HepG2 (cell line): ENCODE measurements around the gene SIRT7. TPM values are rescaled to one million over a fixed set of nuclear protein-coding genes. Genes with fewer than 3 reads are reported as not detected.

ENCODE experiments used
- ATAC-seq: fragments of 200-7000 bp; cut with Tn5 transposase; 3 replicates; pipeline ENCODE4 v1.9.1; 2020; ENCODE audit warnings: mild to moderate bottlenecking, moderate library complexity
- BruUV-seq: library from RNA; stranded (reverse); fragments of 400-500 nt; replicated peaks from 2 replicates; lab custom pipeline; 2021; lab: Mats Ljungman, UMichigan
- CTCF ChIA-PET: fragments of 300-600 bp; formaldehyde crosslinking; extraction: SDS; loops from one replicate; lab custom pipeline; 2021; ENCODE audit warnings: low total read pairs, inconsistent platforms, low intra/inter-chr PET ratio; lab: Yijun Ruan, JAX
- POLR2A ChIA-PET: fragments of 350-600 bp; sonication (Branson Sonifier 250); formaldehyde crosslinking; loops from one replicate; lab custom pipeline; 2020; ENCODE audit warnings: antibody characterized with exemption, inconsistent platforms; lab: Yijun Ruan, JAX
- DNase-seq: peaks from one replicate; pipeline ENCODE4 v3.0.0-alpha.2; 2015; ENCODE audit warnings: low spot score
- FAIRE-seq: peaks from 3 replicates; lab custom pipeline; 2011; peaks lifted over from hg19 to GRCh38; lab: Jason Lieb, UNC
- H2AFZ ChIP-seq: one replicate; pipeline ENCODE4 v1.6.1; 2011; ENCODE audit warnings: low read length, inconsistent platforms
- H3K27ac ChIP-seq: fragments of 300-600 bp; 3 replicates; pipeline ENCODE4 v1.8.0; 2011; ENCODE audit warnings: mixed run types, mild to moderate bottlenecking, mixed read lengths, low read length, inconsistent platforms; ENCODE audit not compliant: insufficient read depth; ENCODE audit errors: extremely low read length
- H3K27me3 ChIP-seq, 2 experiments: fragments of 200-600 bp in 1 of 2; 2 replicates in 1 of 2; 3 replicates in 1 of 2; pipeline versions ENCODE4 v1.6.0 to v1.8.0; 2011; ENCODE audit warnings: low read length in 2 of 2, mild to moderate bottlenecking in 2 of 2, moderate library complexity in 2 of 2, inconsistent platforms in 1 of 2; ENCODE audit not compliant: insufficient read depth in 2 of 2, control insufficient read depth in 1 of 2
- H3K36me3 ChIP-seq, 2 experiments: fragments of 200-600 bp in 1 of 2; replicated peaks in 1 of 2; 2 replicates in 1 of 2; 3 replicates in 1 of 2; pipeline versions ENCODE4 v1.5.1 to v1.8.0; 2011; ENCODE audit warnings: low read length in 2 of 2, inconsistent platforms in 1 of 2; ENCODE audit not compliant: insufficient read depth in 2 of 2, control insufficient read depth in 1 of 2
- H3K4me1 ChIP-seq: 2 replicates; pipeline ENCODE4 v1.5.1; 2012; ENCODE audit warnings: low read length, inconsistent platforms; ENCODE audit not compliant: insufficient read depth
- H3K4me2 ChIP-seq: 2 replicates; pipeline ENCODE4 v1.6.0; 2011; ENCODE audit warnings: low read depth, low read length, inconsistent platforms
- H3K4me3 ChIP-seq, 3 experiments: fragments of 200-600 bp in 1 of 3; sonication (generic), shearing (Covaris generic) in 1 of 3; replicated peaks in 1 of 3; 2 replicates each; pipeline ENCODE4 v1.5.1; 2011 to 2016; ENCODE audit warnings: low read length in 3 of 3, inconsistent platforms in 2 of 3, low read depth in 2 of 3, mild to moderate bottlenecking in 2 of 3, control low read depth in 1 of 3, mixed read lengths in 1 of 3; ENCODE audit not compliant: insufficient read depth in 1 of 3
- H3K79me2 ChIP-seq: one replicate; pipeline ENCODE4 v1.6.1; 2011; ENCODE audit warnings: low read length, inconsistent platforms; ENCODE audit not compliant: insufficient read depth
- H3K9ac ChIP-seq: 2 replicates; pipeline ENCODE4 v1.6.0; 2011; ENCODE audit warnings: mild to moderate bottlenecking, low read depth, low read length, inconsistent platforms; ENCODE audit not compliant: insufficient read depth
- H3K9me3 ChIP-seq: 2 replicates; pipeline ENCODE4 v1.5.1; 2012; ENCODE audit warnings: mild to moderate bottlenecking, low read length
- H4K20me1 ChIP-seq: 2 replicates; pipeline ENCODE4 v1.6.0; 2011; ENCODE audit warnings: inconsistent platforms, mild to moderate bottlenecking, low read length, moderate library complexity; ENCODE audit not compliant: insufficient read depth
- AGO2 ChIP-seq: fragments of 200-400 bp; formaldehyde crosslinking; optimal IDR thresholded peaks from 2 replicates; pipeline ENCODE3; 2017; ENCODE audit warnings: mild to moderate bottlenecking, low read depth, low read length, moderate library complexity
- ARID2 ChIP-seq: sonication (generic); formaldehyde crosslinking; IDR thresholded peaks from 2 replicates; pipeline ENCODE4 v1.8.1; 2022; ENCODE audit warnings: mild to moderate bottlenecking, missing genetic modification reagents, borderline replicate concordance
- KDM6A ChIP-seq: IDR thresholded peaks from 2 replicates; pipeline ENCODE4 v1.6.1; 2016; ENCODE audit warnings: low read depth
- MEIS2 ChIP-seq: sonication (generic); formaldehyde crosslinking; IDR thresholded peaks from 2 replicates; pipeline ENCODE4 v1.9.0; 2021; ENCODE audit warnings: mild to moderate bottlenecking, missing genetic modification reagents
- POLR2AphosphoS5 ChIP-seq: IDR thresholded peaks from 2 replicates; pipeline ENCODE4 v1.6.1; 2012; ENCODE audit warnings: low read depth, low read length
- POLR2G ChIP-seq: fragments of 200-400 bp; formaldehyde crosslinking; IDR thresholded peaks from 2 replicates; pipeline ENCODE4 v1.6.1; 2018; ENCODE audit warnings: mild to moderate bottlenecking, low read depth, low read length, moderate library complexity
- SP2 ChIP-seq: sonication (generic); formaldehyde crosslinking; IDR thresholded peaks from 2 replicates; pipeline ENCODE4 v1.5.1; 2020; ENCODE audit warnings: mild to moderate bottlenecking, missing genetic modification reagents
- SP4 ChIP-seq: sonication (generic); formaldehyde crosslinking; IDR thresholded peaks from 2 replicates; pipeline ENCODE4 v1.8.1; 2023; ENCODE audit warnings: mild to moderate bottlenecking, missing genetic modification reagents
- SP5 ChIP-seq: IDR thresholded peaks from 2 replicates; pipeline ENCODE4 v1.6.1; 2016; ENCODE audit warnings: low read depth, borderline replicate concordance
- SPEN ChIP-seq: sonication (generic); formaldehyde crosslinking; IDR thresholded peaks from 2 replicates; pipeline ENCODE4 v1.5.1; 2020; ENCODE audit warnings: low read depth, mild to moderate bottlenecking, missing genetic modification reagents
- SUZ12 ChIP-seq: fragments of 150-350 bp; IDR thresholded peaks from 2 replicates; pipeline ENCODE4 v1.6.1; 2014; ENCODE audit warnings: low read depth, low read length
- TBX2 ChIP-seq: sonication (generic); formaldehyde crosslinking; IDR thresholded peaks from 2 replicates; pipeline ENCODE4 v1.5.0; 2020; ENCODE audit warnings: missing genetic modification reagents, mild to moderate bottlenecking, borderline replicate concordance
- YY1 ChIP-seq: IDR thresholded peaks from 2 replicates; pipeline ENCODE4 v1.6.1; 2011; ENCODE audit warnings: low read length, low read depth, moderate library complexity, mild to moderate bottlenecking; ENCODE audit not compliant: insufficient read depth, insufficient replicate concordance
- ZBTB26 ChIP-seq: IDR thresholded peaks from 2 replicates; pipeline ENCODE4 v1.6.1; 2016; ENCODE audit warnings: missing compliant biosample characterization, missing genetic modification reagents, borderline replicate concordance
- ZBTB38 ChIP-seq: sonication (generic); formaldehyde crosslinking; IDR thresholded peaks from 2 replicates; pipeline ENCODE4 v1.5.1; 2020; ENCODE audit warnings: mild to moderate bottlenecking, missing genetic modification reagents
- ZC3H13 ChIP-seq: sonication (generic); formaldehyde crosslinking; IDR thresholded peaks from 2 replicates; pipeline ENCODE4 v1.8.1; 2023; ENCODE audit warnings: mild to moderate bottlenecking, missing genetic modification reagents, moderate library complexity
- ZEB1 ChIP-seq: IDR thresholded peaks from 2 replicates; pipeline ENCODE4 v1.6.1; 2012; ENCODE audit warnings: mild to moderate bottlenecking, low read depth, inconsistent platforms; ENCODE audit not compliant: insufficient replicate concordance
- ZMYM2 ChIP-seq: sonication (generic); formaldehyde crosslinking; IDR thresholded peaks from 2 replicates; pipeline ENCODE4 v1.8.0; 2022; ENCODE audit warnings: mild to moderate bottlenecking, missing genetic modification reagents
- ZNF501 ChIP-seq: sonication (generic); formaldehyde crosslinking; IDR thresholded peaks from 2 replicates; pipeline ENCODE4 v1.5.1; 2020; ENCODE audit warnings: mild to moderate bottlenecking, moderate library complexity, missing genetic modification reagents
- ZNF777 ChIP-seq: sonication (generic); formaldehyde crosslinking; IDR thresholded peaks from 2 replicates; pipeline ENCODE4 v1.4.0; 2020; ENCODE audit warnings: missing genetic modification reagents
- WGBS: methylation state at CpG from one replicate; pipeline ENCODE4 v1.1.6; 2017; ENCODE audit warnings: low lambda C conversion rate; 5-methylcytosine and 5-hydroxymethylcytosine counted together
- in situ Hi-C: cut with HindIII; loops from 2 replicates; pipeline ENCODE4 v1.10.0; 2017; ENCODE audit warnings: low pct_unique_long_range_greater_than_20kb; ENCODE audit not compliant: extremely low pct_ligation_motif_present
- intact Hi-C: fragments of 100-400 bp; cut with micrococcal nuclease; formaldehyde crosslinking; loops from one replicate; pipeline ENCODE4 v1.10.0; 2022; ENCODE audit not compliant: unreplicated experiment
- polyA plus RNA-seq, 8 experiments: library from polyadenylated mRNA; depleted of rRNA in 3 of 8; stranded (reverse) in 7 of 8; unstranded in 1 of 8; fragments of >200 nt; fragmentation: Illumina TruSeq in 4 of 8; extraction: Trizol in 4 of 8; gene quantifications; 2 replicates each; pipeline versions ENCODE4 v1.2.1 to v1.2.3, GENCODE V29; 2011 to 2016; ENCODE audit warnings: low read depth in 4 of 8, missing spikeins in 1 of 8, mixed read lengths in 1 of 8; ENCODE audit not compliant: insufficient read depth in 1 of 8
- total RNA-seq, 5 experiments: library from RNA; depleted of rRNA; stranded (reverse); fragments of >200 nt; fragmentation: Illumina TruSeq; extraction: Trizol; gene quantifications; 2 replicates each; pipeline ENCODE4 v1.2.3, GENCODE V29; 2016; ENCODE audit warnings: low read depth in 1 of 5
- TF ChIP-seq, protein P1 (sequence below): sonication (generic); formaldehyde crosslinking; IDR thresholded peaks from 2 replicates; pipeline ENCODE4 v1.5.0; 2020; ENCODE audit warnings: mild to moderate bottlenecking, missing genetic modification reagents, moderate library complexity

The SIRT7 gene
- total and polyA plus RNA-seq, 2 of the 13 experiments (the other 11 are each of a cell fraction or from before 2014, with no cell fraction given): 8.3 to 24.8 TPM

- TF ChIP-seq ZMYM2 (CRISPR knock-in tag) (no peak), SUZ12 (no peak), KDM6A (CRISPR knock-in tag) (no peak)
Measured at GRCh38 chr17:81911969-81912368, 6.0 kb downstream of the SIRT7 start (continued).

GRCh38 chr17:81911277-81911961 is 6.6 kb downstream of the SIRT7 start, which contains the start of gene PCYT2:
PCYT2 (minus strand) TSS chr17:81911399; CDS start chr17:81911355, 44 bp downstream.
- Histone ChIP-seq H4K20me1 (peaks cover 9% of the 10 kb centered on the region; the same call in 1 of the 2 replicates), H3K4me1 (peaks cover 46% of the 10 kb centered on the region), H2AFZ (no peak within 1 kb of the TSS), H3K79me2 (peaks cover 41% of the 10 kb centered on the region), H3K27me3 (no peaks in the 10 kb centered on the region; a peak in 1 of 5 replicates), H3K4me3 (peak within 1 kb of the TSS; percentile 68 to 99 (median 97)), H3K9me3 (no peaks in the 10 kb centered on the region), H3K4me2 (peak within 1 kb of the TSS; percentile 99), H3K36me3 (peaks cover 54 to 75% of the 10 kb centered on the region in 2 experiments), H3K27ac (peak within 1 kb of the TSS; percentile 99), H3K9ac (peak within 1 kb of the TSS; percentile 99)
- intact Hi-C loops: loop anchor here (2.0 to 5.0 kb wide), 2 partner anchors 15 to 39 kb away; partner anchors contain the start of genes ARHGDIA and MAFG
- CTCF ChIA-PET: no interaction called here
- in situ Hi-C loops: no loop called here
- FAIRE-seq (peak; percentile 34), ATAC-seq (peak; percentile 72), DNase-seq (peak; percentile 87)
- 18% methylated on average over 49 of the region's 84 CpGs for WGBS
- no TSS peak for BruUV-seq
- POLR2A ChIA-PET: interaction anchor here (0.6 to 3.5 kb wide), 9 partner anchors 11 to 197 kb away, joined by 3 to 52 read pairs (median 5); partner anchors contain the start of genes ARHGDIA, CENPX, LRRC45 and MAFG
- TF ChIP-seq ZC3H13 (CRISPR knock-in tag) (peak; percentile 67; the same call in 1 of the 2 replicates), SP5 (CRISPR knock-in tag) (peak; percentile 62; the same call in 1 of the 2 replicates), SPEN (CRISPR knock-in tag) (0 out of 2 replicates have a peak, but pooled peaks have one; percentile 0), ZBTB26 (CRISPR knock-in tag) (no peak), ZEB1 (peak; percentile 98), AGO2 (peak; percentile 87), POLR2AphosphoS5 (peak; percentile 55), YY1 (peak; percentile 51), ARID2 (CRISPR knock-in tag) (no peak), SP4 (CRISPR knock-in tag) (peak; percentile 40; the same call in 1 of the 2 replicates), SP2 (CRISPR knock-in tag) (peak; percentile 84), ZNF777 (CRISPR knock-in tag) (peak; percentile 2; the same call in 1 of the 2 replicates), ZBTB38 (no peak), ZNF501 (CRISPR knock-in tag) (peak; percentile 14), MEIS2 (CRISPR knock-in tag) (0 out of 2 replicates have a peak, but pooled peaks have one; percentile 27), TBX2 (peak; percentile 14; the same call in 1 of the 2 replicates), POLR2G (0 out of 2 replicates have a peak, but pooled peaks have one; percentile 40)
- TF ChIP-seq, protein P1, sequence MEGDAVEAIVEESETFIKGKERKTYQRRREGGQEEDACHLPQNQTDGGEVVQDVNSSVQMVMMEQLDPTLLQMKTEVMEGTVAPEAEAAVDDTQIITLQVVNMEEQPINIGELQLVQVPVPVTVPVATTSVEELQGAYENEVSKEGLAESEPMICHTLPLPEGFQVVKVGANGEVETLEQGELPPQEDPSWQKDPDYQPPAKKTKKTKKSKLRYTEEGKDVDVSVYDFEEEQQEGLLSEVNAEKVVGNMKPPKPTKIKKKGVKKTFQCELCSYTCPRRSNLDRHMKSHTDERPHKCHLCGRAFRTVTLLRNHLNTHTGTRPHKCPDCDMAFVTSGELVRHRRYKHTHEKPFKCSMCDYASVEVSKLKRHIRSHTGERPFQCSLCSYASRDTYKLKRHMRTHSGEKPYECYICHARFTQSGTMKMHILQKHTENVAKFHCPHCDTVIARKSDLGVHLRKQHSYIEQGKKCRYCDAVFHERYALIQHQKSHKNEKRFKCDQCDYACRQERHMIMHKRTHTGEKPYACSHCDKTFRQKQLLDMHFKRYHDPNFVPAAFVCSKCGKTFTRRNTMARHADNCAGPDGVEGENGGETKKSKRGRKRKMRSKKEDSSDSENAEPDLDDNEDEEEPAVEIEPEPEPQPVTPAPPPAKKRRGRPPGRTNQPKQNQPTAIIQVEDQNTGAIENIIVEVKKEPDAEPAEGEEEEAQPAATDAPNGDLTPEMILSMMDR: peak; percentile 47
